ENCODE measurements around the gene VPS39.

VPS39 gene

GRCh38 chr15:42147431-42147735, 60.7 kb downstream of the VPS39 start:
- TF ChIP-seq CTCF (IDR thresholded peaks at IDR 0.05) = no peak
- H3K9ac ChIP-seq = no peak overlapping the region
- no peak overlapping the region for H2AFZ ChIP-seq
- H3K9me3 ChIP-seq (ENCODE audit: control insufficient read depth, low read length) = no peaks in the 10 kb centered on the region
- H3K4me1 ChIP-seq = no peaks in the 10 kb centered on the region
- H3K4me2 ChIP-seq (ENCODE audit: low read length) = no peak overlapping the region
- H3K79me2 ChIP-seq = no peaks in the 10 kb centered on the region
- H3K36me3 ChIP-seq (ENCODE audit: control insufficient read depth, insufficient read depth, low read length) = no peaks in the 10 kb centered on the region
- no peak overlapping the region for H3K4me3 ChIP-seq (ENCODE audit: low read depth, low read length)
- no peak overlapping the region for H3K27ac ChIP-seq
- no peaks in the 10 kb centered on the region for H3K27me3 ChIP-seq (ENCODE audit: control insufficient read depth, insufficient read depth, low read length)

- H3K4me2 ChIP-seq (ENCODE audit: low read length) = no peak overlapping the region
- H3K9ac ChIP-seq = no peak overlapping the region
- H2AFZ ChIP-seq = no peak overlapping the region
- H3K4me1 ChIP-seq = no peaks in the 10 kb centered on the region
- no peak overlapping the region for H3K4me3 ChIP-seq (ENCODE audit: low read depth, low read length)
- H3K36me3 ChIP-seq (ENCODE audit: control insufficient read depth, insufficient read depth, low read length) = no peaks in the 10 kb centered on the region
- no peak for TF ChIP-seq CTCF (IDR thresholded peaks at IDR 0.05)
- H3K27me3 ChIP-seq (ENCODE audit: control insufficient read depth, insufficient read depth, low read length) = no peaks in the 10 kb centered on the region
- no peak overlapping the region for H3K27ac ChIP-seq
- no peaks in the 10 kb centered on the region for H3K79me2 ChIP-seq
- no peaks in the 10 kb centered on the region for H3K9me3 ChIP-seq (ENCODE audit: control insufficient read depth, low read length)
Observed at GRCh38 chr15:42146551-42147430, 61.3 kb downstream of the VPS39 start.

GRCh38 chr15:42145546-42146455, 62.3 kb downstream of the VPS39 start:
- TF ChIP-seq CTCF (IDR thresholded peaks at IDR 0.05) = no peak
- Histone ChIP-seq H3K9me3 (ENCODE audit: control insufficient read depth, low read length) (no peaks in the 10 kb centered on the region), H3K27ac (no peak overlapping the region), H3K79me2 (no peaks in the 10 kb centered on the region), H3K36me3 (ENCODE audit: control insufficient read depth, insufficient read depth, low read length) (no peaks in the 10 kb centered on the region), H3K9ac (no peak overlapping the region), H2AFZ (no peak overlapping the region), H3K4me1 (no peaks in the 10 kb centered on the region), H3K4me2 (ENCODE audit: low read length) (no peak overlapping the region), H3K4me3 (ENCODE audit: low read depth, low read length) (no peak overlapping the region), H3K27me3 (ENCODE audit: control insufficient read depth, insufficient read depth, low read length) (no peaks in the 10 kb centered on the region)

- Histone ChIP-seq H3K4me2 (ENCODE audit: low read length) (no peak overlapping the region), H3K27ac (no peak overlapping the region), H2AFZ (no peak overlapping the region), H3K9me3 (ENCODE audit: control insufficient read depth, low read length) (no peaks in the 10 kb centered on the region), H3K4me1 (no peaks in the 10 kb centered on the region), H3K27me3 (ENCODE audit: control insufficient read depth, insufficient read depth, low read length) (no peaks in the 10 kb centered on the region), H3K4me3 (ENCODE audit: low read depth, low read length) (no peak overlapping the region), H3K9ac (no peak overlapping the region), H3K79me2 (no peaks in the 10 kb centered on the region), H3K36me3 (ENCODE audit: control insufficient read depth, insufficient read depth, low read length) (no peaks in the 10 kb centered on the region)
- TF ChIP-seq CTCF (IDR thresholded peaks at IDR 0.05) = no peak
Observed at GRCh38 chr15:42144841-42145375, 63.2 kb downstream of the VPS39 start.

Data from parathyroid adenoma (tissue), 2 donors.